GM12865 (cell line): ENCODE measurements around the gene ZNF414.
"Not testable (repeated sequence)": the region's sequence is repeated elsewhere in the genome, so short reads cannot be mapped to it uniquely, and the experiment has no call there.

Experiments
- DNase-seq: peaks from one replicate; pipeline ENCODE4 v3.0.0; 2010; ENCODE audit warnings: low read depth
- H3K4me3 ChIP-seq: 2 replicates; pipeline ENCODE4 v1.5.1; 2011; ENCODE audit warnings: mild to moderate bottlenecking, low read depth, low read length, control low read depth
- CTCF ChIP-seq: IDR thresholded peaks from 2 replicates; pipeline ENCODE4 v1.5.1; 2011; ENCODE audit warnings: low read length, control low read depth, low read depth, inconsistent platforms; ENCODE audit not compliant: insufficient read depth; ENCODE audit errors: missing control alignments

The ZNF414 gene

GRCh38 chr19:8513687-8514504 is at the start of gene ZNF414:
Gene ZNF414 (minus strand): TSS chr19:8514167. CDS start chr19:8514046, 121 bp downstream.
- peak within 1 kb of the TSS; percentile 82 for H3K4me3 ChIP-seq
- DNase-seq, result peak; percentile 97
- TF ChIP-seq CTCF, result no peak

- no peak for TF ChIP-seq CTCF
- no peak for DNase-seq
- no peak overlapping the region for H3K4me3 ChIP-seq
Observed at GRCh38 chr19:8561075-8561764, 47.3 kb upstream of the ZNF414 start.

GRCh38 chr19:8558325-8558724 is 44.4 kb upstream of the ZNF414 start:
- no peak for TF ChIP-seq CTCF
- H3K4me3 ChIP-seq, result no peak overlapping the region
- DNase-seq, result no peak

GRCh38 chr19:8557642-8558238 is 43.8 kb upstream of the ZNF414 start:
- no peak for DNase-seq
- H3K4me3 ChIP-seq, result no peak overlapping the region
- no peak for TF ChIP-seq CTCF

GRCh38 chr19:8553729-8554128 is 39.8 kb upstream of the ZNF414 start:
- H3K4me3 ChIP-seq, DNase-seq: not testable (repeated sequence)

- TF ChIP-seq CTCF, result no peak
- no peak overlapping the region for H3K4me3 ChIP-seq
- DNase-seq, result peak; percentile 37
Observed at GRCh38 chr19:8552810-8553209, 38.8 kb upstream of the ZNF414 start.

- no peak for DNase-seq
- no peak for TF ChIP-seq CTCF
- H3K4me3 ChIP-seq, result no peak overlapping the region
Observed at GRCh38 chr19:8550070-8550469, 36.1 kb upstream of the ZNF414 start.
